HG03457 (cell line): ENCODE results near the gene UBE2J2.

ENCODE experiments used
- ATAC-seq: cut with Tn5 transposase; IDR thresholded peaks from one replicate; pipeline ENCODE4 v1.9.1; 2021; ENCODE audit warnings: moderate number of reproducible peaks; ENCODE audit not compliant: unreplicated experiment

UBE2J2 gene

DNA sequence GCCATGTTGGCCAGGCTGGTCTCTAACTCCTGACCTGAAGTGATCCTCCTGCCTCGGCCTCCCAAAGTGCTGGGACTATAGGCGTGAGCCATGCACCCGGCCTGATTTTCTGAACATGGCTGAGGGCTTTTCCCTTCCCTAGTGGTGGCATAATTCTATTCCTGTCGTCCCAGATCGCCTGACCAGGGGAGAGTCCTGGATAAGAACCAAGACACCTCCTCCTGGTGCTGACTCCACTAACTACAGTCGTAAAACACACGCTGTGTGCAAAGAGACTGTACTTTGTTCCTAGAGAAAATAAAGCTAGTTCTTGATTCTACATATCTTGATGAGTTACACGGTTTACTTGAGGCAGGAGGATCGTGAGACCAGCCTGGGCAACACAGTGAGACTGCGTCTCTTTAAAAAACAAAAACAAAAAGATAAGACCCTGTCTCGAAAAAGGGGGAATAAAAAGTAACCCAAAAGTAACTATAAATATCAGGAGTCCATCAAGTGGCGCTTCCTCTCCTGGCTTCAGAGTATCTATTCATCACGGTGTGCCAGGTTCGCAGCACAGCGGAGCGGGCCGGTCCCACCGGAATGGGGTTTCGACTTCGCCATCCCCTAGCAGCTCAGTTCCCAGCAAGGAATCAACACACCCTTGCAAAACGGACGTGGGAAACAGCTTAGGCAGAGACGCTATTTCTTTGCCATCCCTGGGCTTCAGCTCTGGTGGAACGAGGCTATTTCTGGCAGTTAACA is 42.8 kb downstream of the UBE2J2 start:
- no peak for ATAC-seq

- ATAC-seq: no peak
Measured at GRCh38 chr1:1229770-1230169, 43.9 kb downstream of the UBE2J2 start.

GRCh38 chr1:1228596-1229321 is 44.9 kb downstream of the UBE2J2 start:
- no peak for ATAC-seq

- no peak for ATAC-seq
Measured at GRCh38 chr1:1228187-1228586, 45.5 kb downstream of the UBE2J2 start.

GRCh38 chr1:1227386-1227785 is 46.3 kb downstream of the UBE2J2 start:
- no peak for ATAC-seq

- no peak for ATAC-seq
Measured at GRCh38 chr1:1226566-1227362, 46.9 kb downstream of the UBE2J2 start.

DNA sequence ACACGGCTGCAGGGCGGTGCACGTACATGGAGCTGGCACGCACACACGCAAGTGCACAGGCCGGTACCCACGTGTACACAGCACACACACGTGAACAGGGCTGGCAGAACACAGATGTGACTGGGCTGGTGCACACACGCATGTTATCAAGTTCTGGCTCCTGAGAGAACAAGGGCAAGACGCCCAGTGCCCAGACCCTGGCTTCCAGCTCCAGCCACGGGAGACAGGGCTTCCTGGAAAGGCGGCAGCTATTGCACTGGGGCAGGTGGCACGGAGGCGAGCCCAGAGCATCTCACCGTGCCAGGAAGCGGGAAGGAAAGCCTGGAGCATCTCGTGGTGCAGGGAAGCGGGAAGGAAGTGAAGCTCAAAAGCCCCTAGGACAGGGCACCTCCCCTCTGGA is 47.7 kb downstream of the UBE2J2 start:
- ATAC-seq: no peak

DNA sequence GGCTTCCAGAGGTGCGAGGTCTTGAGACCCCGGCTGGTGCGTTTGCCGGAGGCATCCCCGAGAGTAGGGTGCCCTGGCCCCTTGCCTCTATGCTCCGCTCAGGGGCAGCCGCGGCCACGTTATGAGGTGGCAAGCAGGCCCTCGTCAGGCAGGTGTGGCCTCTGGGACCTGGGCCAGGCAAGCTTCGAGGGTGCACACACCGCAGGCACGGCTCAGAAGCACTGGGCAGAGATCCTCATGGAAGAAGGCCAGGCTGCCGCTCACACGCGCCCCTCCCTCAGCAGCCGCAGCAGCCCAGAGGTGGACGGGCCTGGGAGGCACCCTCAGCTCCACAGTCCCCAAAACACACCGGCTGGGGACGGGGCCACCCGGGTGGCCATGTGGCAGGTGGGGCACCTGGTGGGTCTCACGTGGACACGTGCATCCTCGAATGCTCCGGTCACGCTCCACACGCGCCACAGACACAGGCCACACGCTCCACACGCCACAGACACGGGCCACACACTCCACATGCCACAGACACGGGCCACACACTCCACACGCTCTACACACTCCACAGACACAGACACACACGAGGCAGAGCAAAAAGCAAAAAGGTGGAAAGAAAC is 48.3 kb downstream of the UBE2J2 start:
- no peak for ATAC-seq

DNA sequence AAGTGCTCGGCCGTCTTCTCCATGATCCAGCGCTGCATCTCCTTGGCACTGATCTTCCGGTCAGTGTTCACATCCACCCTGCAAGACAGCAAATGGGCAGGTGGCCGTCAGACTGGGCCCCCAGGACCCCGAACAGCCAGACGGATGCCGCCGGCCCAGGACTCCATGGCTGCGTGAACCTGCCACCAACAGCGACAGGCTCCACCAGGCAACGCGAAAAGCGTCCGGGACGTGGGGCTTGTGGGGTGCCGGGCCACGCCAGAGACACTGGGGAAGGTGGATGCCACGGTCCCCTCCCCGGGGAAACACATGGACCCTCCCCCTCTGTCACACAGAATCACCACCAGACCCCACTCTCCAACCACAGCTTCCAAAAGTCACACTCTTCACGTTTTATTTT is 49.8 kb downstream of the UBE2J2 start:
- ATAC-seq: no peak

GRCh38 chr1:1223321-1223720 is 50.3 kb downstream of the UBE2J2 start:
- no peak for ATAC-seq

GRCh38 chr1:1222575-1223225 is 51.0 kb downstream of the UBE2J2 start:
- no peak for ATAC-seq

- ATAC-seq: no peak
Measured at GRCh38 chr1:1221887-1222574, 51.6 kb downstream of the UBE2J2 start.

- ATAC-seq: no peak
Measured at GRCh38 chr1:1220197-1220596, 53.5 kb downstream of the UBE2J2 start.

DNA sequence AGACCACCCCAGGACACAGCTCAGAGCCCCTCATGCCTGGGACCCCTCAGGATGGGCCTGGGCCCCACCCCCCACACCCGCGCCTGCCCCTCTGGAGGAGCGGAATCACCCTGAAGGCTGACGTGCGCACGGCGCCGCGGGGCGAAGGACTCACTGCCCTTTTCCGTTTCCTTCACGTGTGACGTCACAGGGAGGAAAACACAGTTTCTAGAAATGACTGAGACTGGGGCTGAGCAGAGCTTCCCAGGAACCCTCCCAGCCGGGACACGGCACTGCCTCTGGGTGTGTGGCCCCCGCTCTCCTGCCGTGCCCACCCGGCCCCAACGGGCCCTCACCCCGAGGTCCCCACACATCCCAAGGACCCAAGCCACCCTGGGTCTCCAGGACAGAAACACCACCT is 54.3 kb downstream of the UBE2J2 start:
- no peak for ATAC-seq

GRCh38 chr1:1218524-1219200 is 55.0 kb downstream of the UBE2J2 start:
- ATAC-seq: no peak

- ATAC-seq: no peak
Measured at GRCh38 chr1:1217621-1218523, 55.8 kb downstream of the UBE2J2 start.

DNA sequence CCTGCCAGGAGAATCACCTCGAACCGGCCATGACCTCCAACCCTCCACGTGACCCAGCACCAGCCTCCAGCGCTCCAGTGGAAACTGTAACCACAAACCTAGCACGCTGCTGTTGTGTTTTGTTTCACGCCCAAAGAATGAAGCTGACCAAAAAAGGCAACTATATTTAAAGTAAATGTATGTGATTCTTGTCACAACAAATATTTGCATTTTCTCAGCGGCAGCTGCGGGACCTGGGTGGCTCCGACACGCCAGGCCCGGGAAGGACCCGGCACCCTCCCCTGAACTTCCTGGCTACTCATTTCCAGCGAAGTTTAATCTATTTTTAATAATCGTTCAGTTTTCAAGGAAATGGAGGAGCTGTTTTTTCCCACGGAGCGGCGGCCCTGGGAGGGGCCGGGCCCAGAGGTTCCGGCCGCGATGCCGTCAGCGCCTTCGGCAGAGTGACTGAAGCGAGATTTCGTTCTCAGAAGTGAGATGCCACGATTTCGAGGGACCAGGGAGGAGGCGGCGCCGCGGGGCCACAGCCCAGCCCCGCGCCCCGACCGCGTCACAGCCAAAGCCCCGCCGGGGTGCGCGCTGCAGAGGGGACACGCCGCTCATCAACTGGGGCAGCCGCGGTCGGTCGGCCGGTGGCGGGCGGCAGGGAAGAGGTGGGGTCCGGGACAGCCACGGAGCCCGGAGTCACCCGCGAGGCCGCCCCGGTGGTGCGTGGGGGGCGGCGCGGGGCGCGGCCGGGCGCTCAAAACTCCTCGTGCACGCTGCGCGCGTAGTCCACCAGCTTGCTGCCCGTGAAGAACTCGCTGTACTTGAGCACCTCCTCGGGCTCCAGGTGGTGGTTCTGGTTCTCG is 56.7 kb downstream of the UBE2J2 start:
- ATAC-seq: no peak
